ENCODE data around the gene ANKS1B.

DNA sequence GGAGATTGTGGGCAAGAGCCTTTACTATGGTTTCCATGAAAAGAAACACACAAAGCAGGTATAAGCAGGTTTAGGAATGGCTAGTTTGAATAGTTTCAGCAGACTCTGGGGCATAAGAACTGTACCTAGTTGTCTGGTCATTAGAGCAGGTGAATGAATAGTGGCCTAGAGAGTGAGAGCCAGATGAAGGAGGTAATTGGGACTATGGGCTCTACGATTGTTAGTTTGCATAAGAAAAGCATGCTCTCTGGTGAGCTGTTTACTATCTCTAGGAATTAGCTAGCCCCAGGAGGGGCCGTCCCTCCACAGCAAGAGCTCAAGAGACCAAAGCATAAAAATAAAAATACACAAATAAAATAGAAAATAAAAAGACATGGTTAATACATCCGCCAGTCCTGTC, 734.6 kb downstream of the ANKS1B start:
- no peak for TF ChIP-seq BHLHE40 (IDR thresholded peaks at IDR 0.05; ENCODE audit: low read depth, low read length)
- TF ChIP-seq, protein P1, sequence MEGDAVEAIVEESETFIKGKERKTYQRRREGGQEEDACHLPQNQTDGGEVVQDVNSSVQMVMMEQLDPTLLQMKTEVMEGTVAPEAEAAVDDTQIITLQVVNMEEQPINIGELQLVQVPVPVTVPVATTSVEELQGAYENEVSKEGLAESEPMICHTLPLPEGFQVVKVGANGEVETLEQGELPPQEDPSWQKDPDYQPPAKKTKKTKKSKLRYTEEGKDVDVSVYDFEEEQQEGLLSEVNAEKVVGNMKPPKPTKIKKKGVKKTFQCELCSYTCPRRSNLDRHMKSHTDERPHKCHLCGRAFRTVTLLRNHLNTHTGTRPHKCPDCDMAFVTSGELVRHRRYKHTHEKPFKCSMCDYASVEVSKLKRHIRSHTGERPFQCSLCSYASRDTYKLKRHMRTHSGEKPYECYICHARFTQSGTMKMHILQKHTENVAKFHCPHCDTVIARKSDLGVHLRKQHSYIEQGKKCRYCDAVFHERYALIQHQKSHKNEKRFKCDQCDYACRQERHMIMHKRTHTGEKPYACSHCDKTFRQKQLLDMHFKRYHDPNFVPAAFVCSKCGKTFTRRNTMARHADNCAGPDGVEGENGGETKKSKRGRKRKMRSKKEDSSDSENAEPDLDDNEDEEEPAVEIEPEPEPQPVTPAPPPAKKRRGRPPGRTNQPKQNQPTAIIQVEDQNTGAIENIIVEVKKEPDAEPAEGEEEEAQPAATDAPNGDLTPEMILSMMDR (conservative IDR thresholded peaks at IDR 0.05; ENCODE audit: low read depth, low read length) = no peak
- no peak for TF ChIP-seq POLR2A (IDR thresholded peaks at IDR 0.05; ENCODE audit: low read depth, low read length)
- TF ChIP-seq USF2 (IDR thresholded peaks at IDR 0.05; ENCODE audit: low read depth, low read length) = no peak
- no peak for TF ChIP-seq CHD1 (IDR thresholded peaks at IDR 0.05; ENCODE audit: low read depth, low read length)
- no peak for TF ChIP-seq FOS (IDR thresholded peaks at IDR 0.05; ENCODE audit: low read depth, low read length)
- TF ChIP-seq RAD21 (IDR thresholded peaks at IDR 0.05; ENCODE audit: low read length) = no peak
- TF ChIP-seq RFX5 (IDR thresholded peaks at IDR 0.05; ENCODE audit: low read depth, low read length) = no peak

Measured in IMR-90 (cell line).